Activated naive CD8-positive, alpha-beta T cell treated with anti-CD3 and anti-CD28 coated beads, Interleukin-2, amount 50 U/mL, for 24 hours (primary cell): Measurements from ENCODE around the gene LCN12.

Experiments used
- ATAC-seq: fragments of 150-1000 bp; cut with Tn5 transposase; one replicate; pipeline ENCODE4 v1.10.0; 2021
- DNase-seq: peaks from one replicate; pipeline ENCODE4 v3.0.0; 2021
- H3K27ac Mint-ChIP-seq: one replicate; pipeline ENCODE4 v1.8.0; 2021; ENCODE audit warnings: mild to moderate bottlenecking, mixed read lengths
- H3K27me3 Mint-ChIP-seq: one replicate; pipeline ENCODE4 v1.8.0; 2021; ENCODE audit warnings: mixed read lengths
- H3K36me3 Mint-ChIP-seq: one replicate; pipeline ENCODE4 v1.8.0; 2021; ENCODE audit warnings: low read depth, mixed read lengths
- H3K4me1 Mint-ChIP-seq: one replicate; pipeline ENCODE4 v1.8.0; 2021; ENCODE audit warnings: mixed read lengths
- H3K4me3 Mint-ChIP-seq: one replicate; pipeline ENCODE4 v1.8.0; 2021; ENCODE audit warnings: mild to moderate bottlenecking, moderate library complexity, mixed read lengths
- H3K9me3 Mint-ChIP-seq: one replicate; pipeline ENCODE4 v1.8.0; 2021; ENCODE audit warnings: mixed read lengths

The LCN12 gene

DNA sequence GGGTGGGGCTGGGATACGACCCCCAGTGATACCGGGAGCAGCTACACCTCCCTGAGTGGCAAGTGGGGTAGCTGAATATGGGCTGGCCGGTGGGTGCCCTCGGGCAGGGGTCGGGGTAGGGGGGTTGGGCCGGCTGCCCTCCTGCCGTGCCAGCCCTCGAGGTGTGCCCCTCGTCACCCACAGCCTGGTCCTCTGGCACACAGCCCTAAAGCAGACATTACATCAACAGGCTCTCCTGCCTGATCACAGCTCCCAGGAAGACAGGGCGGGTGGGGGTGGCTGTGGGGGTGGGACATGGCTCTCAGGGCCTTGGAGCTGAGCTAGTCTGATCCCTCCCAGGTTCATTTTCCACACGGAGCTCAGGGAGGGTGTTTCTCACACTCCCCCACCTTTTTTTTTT lies 30.8 kb upstream of the LCN12 start:
- H3K4me3 Mint-ChIP-seq = no peak overlapping the region
- H3K36me3 Mint-ChIP-seq = peaks cover 31% of the 10 kb centered on the region
- H3K27me3 Mint-ChIP-seq = no peaks in the 10 kb centered on the region
- no peaks in the 10 kb centered on the region for H3K9me3 Mint-ChIP-seq
- ATAC-seq (no peak), DNase-seq (no peak)
- no peaks in the 10 kb centered on the region for H3K4me1 Mint-ChIP-seq
- H3K27ac Mint-ChIP-seq = no peak overlapping the region

DNA sequence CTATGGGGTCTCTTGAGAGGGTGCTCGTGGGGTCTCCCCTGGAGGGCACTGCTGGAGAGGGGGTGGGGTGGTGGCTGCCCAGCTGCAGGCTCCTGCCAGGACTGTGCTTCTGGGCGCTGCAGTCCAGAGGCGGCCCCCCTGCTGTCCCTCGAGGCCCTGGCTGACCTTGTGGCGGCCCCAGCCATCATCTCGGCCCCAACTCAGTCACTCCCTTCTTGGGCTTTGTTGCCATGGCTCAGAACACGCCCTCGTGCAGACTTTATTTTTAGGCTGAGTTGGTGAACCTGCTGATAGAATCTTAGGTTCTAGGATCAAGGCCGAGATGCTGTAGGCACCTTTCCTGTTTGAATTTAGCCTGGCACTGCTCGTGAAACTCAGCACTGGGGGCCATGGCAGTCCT lies 30.4 kb upstream of the LCN12 start:
- Mint-ChIP-seq H3K36me3 (peaks cover 30% of the 10 kb centered on the region), H3K9me3 (no peaks in the 10 kb centered on the region), H3K27ac (no peak overlapping the region), H3K27me3 (no peaks in the 10 kb centered on the region), H3K4me3 (no peak overlapping the region), H3K4me1 (no peaks in the 10 kb centered on the region)
- ATAC-seq = no peak
- DNase-seq = no peak

DNA sequence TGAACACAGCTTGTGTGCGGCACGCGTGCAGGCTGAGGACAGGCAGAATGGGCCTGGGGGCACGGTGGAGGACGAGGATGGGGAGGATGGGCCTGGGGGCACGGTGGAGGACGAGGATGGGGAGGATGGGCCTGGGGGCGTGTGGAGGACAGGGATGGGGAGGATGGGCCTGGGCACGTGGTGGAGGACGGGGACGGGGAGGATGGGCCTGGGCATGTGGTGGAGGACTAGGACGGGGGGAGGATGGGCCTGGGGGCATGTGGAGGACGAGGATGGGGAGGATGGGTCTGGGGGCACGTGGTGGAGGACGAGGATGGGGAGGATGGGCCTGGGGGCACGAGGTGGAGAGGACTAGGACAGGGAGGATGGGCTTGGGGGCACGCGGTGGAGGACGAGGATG lies 29.5 kb upstream of the LCN12 start:
- Mint-ChIP-seq H3K36me3 (peaks cover 24% of the 10 kb centered on the region), H3K27ac (no peak overlapping the region), H3K27me3 (no peaks in the 10 kb centered on the region), H3K4me1 (no peaks in the 10 kb centered on the region), H3K9me3 (no peaks in the 10 kb centered on the region), H3K4me3 (no peak overlapping the region)
- DNase-seq (no peak), ATAC-seq (no peak)

DNA sequence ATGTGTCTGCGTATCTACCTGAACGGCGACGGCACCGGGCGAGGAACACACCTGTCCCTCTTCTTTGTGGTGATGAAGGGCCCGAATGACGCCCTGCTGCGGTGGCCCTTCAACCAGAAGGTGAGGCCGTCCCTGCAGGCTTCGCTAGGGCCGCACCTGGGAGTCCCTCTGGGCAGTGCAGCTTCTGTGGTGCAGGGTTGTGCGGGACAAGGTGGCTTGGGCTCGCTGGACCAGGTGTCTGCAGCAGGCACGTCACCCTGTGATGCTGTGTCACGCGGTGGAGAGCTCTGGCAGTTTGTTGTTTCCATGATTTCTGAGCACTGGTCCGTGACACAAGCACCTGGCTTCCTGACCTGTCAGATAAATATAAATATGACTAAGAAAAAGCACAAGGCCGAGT lies 28.2 kb upstream of the LCN12 start:
- Mint-ChIP-seq H3K36me3 (peaks cover 24% of the 10 kb centered on the region), H3K27ac (no peak overlapping the region), H3K27me3 (no peaks in the 10 kb centered on the region), H3K9me3 (no peaks in the 10 kb centered on the region), H3K4me1 (no peaks in the 10 kb centered on the region), H3K4me3 (no peak overlapping the region)
- DNase-seq (no peak), ATAC-seq (no peak)

DNA sequence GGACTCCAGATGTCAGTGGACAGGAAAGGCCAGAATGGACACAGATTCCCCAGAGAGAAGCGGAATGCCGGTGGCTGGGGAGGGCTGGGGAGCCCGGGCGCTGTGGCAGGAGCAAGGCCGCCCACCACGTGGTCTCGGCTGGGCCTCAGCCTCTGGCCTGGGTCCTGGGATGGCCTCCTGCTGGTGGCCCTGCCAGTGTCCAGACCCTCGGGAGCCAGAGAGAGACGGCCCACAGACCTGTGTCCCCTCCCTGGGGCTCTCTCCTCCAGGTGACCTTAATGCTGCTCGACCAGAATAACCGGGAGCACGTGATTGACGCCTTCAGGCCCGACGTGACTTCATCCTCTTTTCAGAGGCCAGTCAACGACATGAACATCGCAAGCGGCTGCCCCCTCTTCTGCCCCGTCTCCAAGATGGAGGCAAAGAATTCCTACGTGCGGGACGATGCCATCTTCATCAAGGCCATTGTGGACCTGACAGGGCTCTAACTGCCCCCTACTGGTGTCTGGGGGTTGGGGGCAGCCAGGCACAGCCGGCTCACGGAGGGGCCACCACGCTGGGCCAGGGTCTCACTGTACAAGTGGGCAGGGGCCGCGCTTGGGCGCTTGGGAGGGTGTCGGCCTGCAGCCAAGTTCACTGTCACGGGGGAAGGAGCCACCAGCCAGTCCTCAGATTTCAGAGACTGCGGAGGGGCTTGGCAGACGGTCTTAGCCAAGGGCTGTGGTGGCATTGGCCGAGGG lies 26.5 kb upstream of the LCN12 start:
- Mint-ChIP-seq H3K9me3 (no peaks in the 10 kb centered on the region), H3K4me3 (no peak overlapping the region), H3K4me1 (no peaks in the 10 kb centered on the region), H3K27ac (no peak overlapping the region), H3K27me3 (no peaks in the 10 kb centered on the region), H3K36me3 (peaks cover 19% of the 10 kb centered on the region)
- no peak for ATAC-seq
- no peak for DNase-seq

DNA sequence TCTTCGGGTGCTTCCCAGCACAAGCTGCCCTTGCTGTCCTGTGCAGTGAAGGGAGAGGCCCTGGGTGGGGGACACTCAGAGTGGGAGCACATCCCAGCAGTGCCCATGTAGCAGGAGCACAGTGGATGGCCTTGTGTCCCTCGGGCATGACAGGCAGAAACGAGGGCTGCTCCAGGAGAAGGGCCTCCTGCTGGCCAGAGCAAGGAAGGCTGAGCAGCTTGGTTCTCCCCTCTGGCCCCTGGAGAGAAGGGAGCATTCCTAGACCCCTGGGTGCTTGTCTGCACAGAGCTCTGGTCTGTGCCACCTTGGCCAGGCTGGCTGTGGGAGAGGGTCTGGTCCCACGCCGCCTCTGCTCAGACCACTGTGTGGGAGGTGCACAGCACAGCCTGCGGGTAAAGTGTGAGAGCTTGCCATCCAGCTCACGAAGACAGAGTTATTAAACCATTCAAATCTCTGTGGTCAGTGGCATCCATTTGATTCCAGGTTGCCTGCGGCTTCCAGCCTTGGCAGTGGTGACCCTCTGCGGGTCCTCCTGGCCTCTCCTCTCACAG lies 25.8 kb upstream of the LCN12 start:
- no peak overlapping the region for H3K4me3 Mint-ChIP-seq
- ATAC-seq (no peak), DNase-seq (no peak)
- no peaks in the 10 kb centered on the region for H3K27me3 Mint-ChIP-seq
- H3K36me3 Mint-ChIP-seq = peaks cover 18% of the 10 kb centered on the region
- peaks cover 2% of the 10 kb centered on the region for H3K4me1 Mint-ChIP-seq
- H3K27ac Mint-ChIP-seq = no peak overlapping the region
- H3K9me3 Mint-ChIP-seq = no peaks in the 10 kb centered on the region

DNA sequence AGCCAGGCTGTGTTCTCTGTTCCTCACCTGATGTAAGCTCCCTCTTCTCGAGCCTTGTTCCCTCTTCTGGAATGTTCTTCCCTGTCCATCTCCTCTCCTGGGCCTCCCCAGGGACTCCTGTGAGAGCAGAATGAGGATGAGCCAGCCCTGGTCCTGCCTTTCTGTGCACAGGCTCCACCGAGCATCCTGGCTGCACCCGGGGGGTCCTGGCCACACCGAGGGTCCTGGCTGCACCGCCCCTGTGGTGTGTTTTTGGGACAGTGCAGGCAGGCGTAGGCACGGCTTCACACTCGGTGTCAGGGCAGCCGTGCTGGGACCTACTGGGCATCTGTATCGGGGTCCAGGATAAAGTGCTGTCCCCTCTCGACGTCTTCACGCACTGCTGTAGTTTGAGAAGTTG lies 25.3 kb upstream of the LCN12 start:
- Mint-ChIP-seq H3K9me3 (no peaks in the 10 kb centered on the region), H3K27ac (no peak overlapping the region)

DNA sequence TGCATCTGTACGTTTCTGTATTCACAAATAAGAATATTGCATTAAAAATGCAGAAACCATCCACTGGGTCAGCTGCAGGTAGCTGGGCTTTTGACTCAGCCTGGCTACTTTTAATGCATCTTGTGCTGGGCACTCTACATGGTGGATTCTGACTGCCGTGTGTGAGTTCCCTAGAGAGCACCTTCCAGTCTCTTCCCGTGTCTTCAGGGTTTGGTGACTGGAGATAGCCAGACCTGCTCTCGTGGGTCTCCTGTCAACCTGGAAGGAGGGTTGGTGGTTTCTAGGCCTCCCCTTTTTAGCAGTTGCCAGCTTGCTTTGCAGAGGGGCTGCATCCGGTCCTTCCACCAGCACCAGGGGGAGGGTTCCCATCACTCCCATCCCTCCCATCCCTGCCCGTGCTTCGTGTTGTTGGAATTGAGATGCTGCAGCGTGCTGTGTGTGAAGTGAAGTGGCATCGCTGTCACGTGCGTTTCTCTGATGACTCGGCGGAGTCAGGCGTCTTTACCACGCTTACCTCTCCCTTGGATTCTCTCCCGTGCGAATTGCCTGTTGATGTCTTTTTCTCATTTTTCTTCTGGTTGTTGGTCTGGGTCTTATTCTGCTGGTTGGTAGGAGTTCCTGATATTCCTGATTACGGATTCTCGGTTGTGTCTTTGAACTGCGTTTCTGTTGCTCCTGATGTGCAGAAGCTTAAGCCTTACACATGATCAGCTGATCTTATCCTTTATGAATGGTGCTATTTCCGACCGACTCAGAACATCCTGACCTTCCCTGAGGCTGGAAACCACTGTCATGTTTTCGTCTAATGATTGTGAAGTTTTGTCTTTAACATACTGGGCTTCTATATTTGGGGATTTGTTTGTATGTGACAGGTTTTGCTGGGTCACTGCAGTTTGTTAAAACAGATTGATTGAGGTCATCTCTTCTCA lies 24.5 kb upstream of the LCN12 start:
- no peak overlapping the region for H3K4me3 Mint-ChIP-seq
- H3K4me1 Mint-ChIP-seq = peaks cover 10% of the 10 kb centered on the region
- ATAC-seq (no peak), DNase-seq (no peak)
- H3K27me3 Mint-ChIP-seq = no peaks in the 10 kb centered on the region
- no peaks in the 10 kb centered on the region for H3K9me3 Mint-ChIP-seq
- H3K27ac Mint-ChIP-seq = peak overlapping the region; percentile 33
- peaks cover 27% of the 10 kb centered on the region for H3K36me3 Mint-ChIP-seq

More for the DNA sequence above, 25.3 kb upstream of the LCN12 start:
- no peak for ATAC-seq
- H3K27me3 Mint-ChIP-seq = no peaks in the 10 kb centered on the region
- peaks cover 4% of the 10 kb centered on the region for H3K4me1 Mint-ChIP-seq
- no peak overlapping the region for H3K4me3 Mint-ChIP-seq
- H3K36me3 Mint-ChIP-seq = peaks cover 23% of the 10 kb centered on the region
- no peak for DNase-seq

DNA sequence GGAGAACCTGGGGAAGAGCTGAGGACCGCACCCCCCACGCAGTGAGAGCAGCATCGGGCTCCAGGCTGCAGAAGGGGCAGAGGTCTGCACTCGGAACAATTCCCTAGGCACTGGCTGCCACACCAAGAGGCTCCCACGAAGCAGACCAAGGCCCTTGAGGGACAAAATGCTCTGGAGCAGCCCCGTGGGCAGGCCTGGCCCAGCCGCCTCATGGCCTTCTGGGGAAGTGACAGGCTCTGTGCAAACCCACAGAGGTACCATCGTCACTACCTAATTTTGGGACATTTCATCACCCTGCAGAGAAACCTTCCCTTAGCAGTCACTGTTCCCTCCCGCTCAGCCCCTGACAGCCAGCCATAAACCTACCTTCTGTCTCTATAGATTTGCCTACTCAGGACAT lies 23.5 kb upstream of the LCN12 start:
- no peak overlapping the region for H3K4me3 Mint-ChIP-seq
- DNase-seq (no peak), ATAC-seq (peak; percentile 29)
- no peak overlapping the region for H3K27ac Mint-ChIP-seq
- peaks cover 15% of the 10 kb centered on the region for H3K4me1 Mint-ChIP-seq
- H3K9me3 Mint-ChIP-seq = no peaks in the 10 kb centered on the region
- peaks cover 29% of the 10 kb centered on the region for H3K36me3 Mint-ChIP-seq
- H3K27me3 Mint-ChIP-seq = no peaks in the 10 kb centered on the region

DNA sequence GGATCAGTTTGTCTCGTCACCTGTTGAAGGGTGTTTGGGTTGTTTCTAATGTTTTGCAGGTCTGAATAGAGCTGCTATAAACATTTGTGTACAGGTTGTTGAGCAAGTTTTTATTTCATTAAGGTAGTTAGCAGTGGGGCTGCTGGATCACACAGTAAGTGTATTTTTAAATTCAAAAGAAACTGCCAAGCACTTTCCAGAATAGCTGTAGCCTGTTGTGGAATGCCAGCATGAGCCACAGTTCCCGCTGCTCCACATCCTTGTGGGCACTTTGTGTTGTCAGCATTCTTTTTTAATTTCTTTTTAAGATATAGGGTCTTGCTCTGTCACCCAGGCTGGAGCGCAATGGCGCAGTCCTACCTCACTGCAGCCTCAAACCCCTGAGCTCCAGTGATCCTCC lies 22.1 kb upstream of the LCN12 start:
- ATAC-seq = no peak
- peaks cover 31% of the 10 kb centered on the region for H3K36me3 Mint-ChIP-seq
- H3K27me3 Mint-ChIP-seq = no peaks in the 10 kb centered on the region
- H3K9me3 Mint-ChIP-seq = no peaks in the 10 kb centered on the region
- DNase-seq = no peak
- H3K27ac Mint-ChIP-seq = peak overlapping the region; percentile 6
- no peak overlapping the region for H3K4me3 Mint-ChIP-seq
- H3K4me1 Mint-ChIP-seq = peaks cover 17% of the 10 kb centered on the region

DNA sequence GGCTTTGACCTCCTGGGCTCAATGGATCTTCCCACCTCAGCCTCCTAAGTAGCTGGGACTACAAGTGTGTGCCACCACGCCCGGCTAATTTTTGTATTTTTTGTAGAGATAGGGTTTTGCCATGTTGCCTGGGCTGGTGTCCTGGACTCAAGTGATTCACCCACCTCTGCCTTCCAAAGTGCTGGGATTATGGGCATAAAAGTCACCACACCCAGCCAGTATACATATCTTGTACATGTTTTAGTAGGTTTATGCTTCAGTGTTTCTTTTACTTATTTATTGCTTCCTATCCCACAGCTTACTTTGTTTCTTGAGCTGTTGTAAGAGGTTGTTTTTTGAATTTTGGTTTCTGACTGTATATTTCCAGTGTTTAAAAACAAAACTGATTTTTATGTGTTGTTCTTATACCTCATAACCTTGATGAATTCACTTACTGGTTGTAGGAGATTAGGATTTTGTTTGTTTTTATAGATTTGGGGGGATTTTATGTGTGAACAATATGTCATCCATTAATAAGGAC lies 20.4 kb upstream of the LCN12 start:
- no peaks in the 10 kb centered on the region for H3K27me3 Mint-ChIP-seq
- ATAC-seq = no peak
- no peak overlapping the region for H3K4me3 Mint-ChIP-seq
- peaks cover 32% of the 10 kb centered on the region for H3K36me3 Mint-ChIP-seq
- H3K27ac Mint-ChIP-seq = peak overlapping the region; percentile 79
- no peaks in the 10 kb centered on the region for H3K9me3 Mint-ChIP-seq
- DNase-seq = no peak
- H3K4me1 Mint-ChIP-seq = peaks cover 17% of the 10 kb centered on the region

DNA sequence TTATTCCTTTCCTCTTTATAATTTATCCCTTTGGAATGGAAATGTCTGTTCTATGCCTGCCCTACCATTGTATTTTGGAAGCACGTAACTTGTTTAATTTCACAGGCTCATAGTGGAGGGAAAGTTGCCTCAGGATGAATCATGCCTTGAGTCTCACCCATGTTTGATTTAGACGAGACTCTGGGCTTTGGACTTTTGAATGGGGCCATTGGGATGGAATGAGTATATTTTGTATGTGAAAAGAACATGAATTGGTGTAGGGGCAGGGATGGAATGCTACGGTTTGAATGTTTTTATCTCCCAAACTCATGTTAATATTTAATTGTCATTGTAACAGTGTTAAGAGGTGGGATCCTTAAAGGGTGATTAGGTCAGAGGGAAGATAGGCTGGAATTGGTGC lies 17.8 kb upstream of the LCN12 start:
- Mint-ChIP-seq H3K4me3 (no peak overlapping the region), H3K27ac (no peak overlapping the region), H3K36me3 (peaks cover 33% of the 10 kb centered on the region), H3K27me3 (no peaks in the 10 kb centered on the region), H3K9me3 (no peaks in the 10 kb centered on the region), H3K4me1 (peaks cover 17% of the 10 kb centered on the region)
- ATAC-seq (no peak), DNase-seq (no peak)

DNA sequence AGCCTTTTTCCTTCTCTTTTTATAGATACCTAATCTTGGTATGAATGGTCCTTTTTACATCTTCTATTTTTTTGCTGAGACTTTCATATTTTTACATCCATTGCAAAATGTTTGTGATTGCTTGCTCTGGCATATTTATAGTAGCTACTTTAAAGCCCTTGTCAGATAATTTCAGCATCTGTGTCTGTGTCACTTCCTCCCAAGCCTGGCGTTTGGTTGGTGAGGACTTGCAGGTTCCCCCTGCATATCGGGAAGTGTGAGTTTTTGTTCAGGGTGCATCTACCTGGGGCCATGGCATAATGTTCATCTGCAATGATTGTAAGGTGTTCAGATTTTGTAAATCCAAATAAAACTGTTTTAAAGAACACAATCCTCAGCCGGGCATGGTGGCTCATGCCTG lies 16.4 kb upstream of the LCN12 start:
- peaks cover 17% of the 10 kb centered on the region for H3K4me1 Mint-ChIP-seq
- DNase-seq (no peak), ATAC-seq (no peak)
- H3K4me3 Mint-ChIP-seq = no peak overlapping the region
- H3K36me3 Mint-ChIP-seq = peaks cover 29% of the 10 kb centered on the region
- no peaks in the 10 kb centered on the region for H3K27me3 Mint-ChIP-seq
- H3K27ac Mint-ChIP-seq = no peak overlapping the region
- no peaks in the 10 kb centered on the region for H3K9me3 Mint-ChIP-seq

DNA sequence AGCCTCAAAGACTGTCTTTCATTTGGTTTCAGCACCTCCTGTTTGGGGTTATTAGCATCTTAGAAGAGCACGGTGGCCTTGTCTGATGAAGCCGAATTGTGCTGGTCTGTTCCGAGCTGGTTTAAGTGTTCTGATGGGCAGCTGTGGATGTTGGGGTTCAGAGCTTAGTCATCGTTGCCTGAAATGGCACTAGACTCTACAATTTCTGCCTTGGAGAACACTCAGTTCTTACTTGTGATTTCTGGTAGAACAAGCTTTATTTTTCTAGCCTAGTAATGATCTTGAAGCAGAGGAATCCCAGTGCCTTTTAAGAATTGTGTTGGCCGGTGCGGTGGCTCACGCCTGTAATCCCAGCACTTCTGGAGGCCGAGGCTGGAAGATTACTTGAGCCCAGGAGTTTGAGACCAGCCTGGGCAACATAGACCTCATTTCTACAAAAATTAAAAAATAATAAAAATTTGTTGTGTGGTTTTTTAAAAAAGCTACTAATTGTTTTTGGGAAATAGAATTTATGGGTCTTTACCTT lies 15.4 kb upstream of the LCN12 start:
- Mint-ChIP-seq H3K36me3 (peaks cover 26% of the 10 kb centered on the region), H3K27ac (no peak overlapping the region), H3K9me3 (no peaks in the 10 kb centered on the region), H3K4me1 (peaks cover 13% of the 10 kb centered on the region), H3K27me3 (no peaks in the 10 kb centered on the region), H3K4me3 (no peak overlapping the region)
- no peak for ATAC-seq
- no peak for DNase-seq
